Endothelial cell of umbilical vein (primary cell): Measurements from ENCODE around the gene WDR37. TPM values are rescaled to one million over a fixed set of nuclear protein-coding genes. Genes with fewer than 3 reads are reported as not detected.

Experiments
- BruUV-seq: library from RNA; stranded (reverse); fragments of 400-500 nt; replicated peaks from 2 replicates; lab custom pipeline; 2021; lab: Mats Ljungman, UMichigan
- CTCF ChIA-PET: fragments of 300-600, 350-600 bp; sonication (Branson Sonifier 250); formaldehyde crosslinking; loops from one replicate; lab custom pipeline; 2021; ENCODE audit warnings: antibody characterized with exemption, inconsistent platforms; lab: Charles Lee
- POLR2A ChIA-PET: fragments of 300-600, 350-600 bp; sonication (Branson Sonifier 250); formaldehyde crosslinking; loops from one replicate; lab custom pipeline; 2021; ENCODE audit warnings: antibody characterized with exemption, inconsistent platforms; lab: Charles Lee
- DNase-seq: peaks from one replicate; pipeline ENCODE4 v3.0.0-alpha.2; 2011; ENCODE audit warnings: low read depth, low spot score
- FAIRE-seq: peaks from 2 replicates; lab custom pipeline; 2011; peaks lifted over from hg19 to GRCh38; lab: Jason Lieb, UNC
- H2AFZ ChIP-seq: 2 replicates; pipeline ENCODE4 v1.6.0; 2012; ENCODE audit warnings: low read depth, low read length, control low read depth, inconsistent platforms
- H3K27ac ChIP-seq: 2 replicates; pipeline ENCODE4 v1.5.1; 2011; ENCODE audit warnings: low read depth, mild to moderate bottlenecking, control low read depth, low read length, moderate library complexity; ENCODE audit not compliant: insufficient read depth
- H3K27me3 ChIP-seq, 2 experiments: 2 replicates each; pipeline versions ENCODE4 v1.6.0 to v1.6.1; 2011; ENCODE audit warnings: low read length in 2 of 2, mixed read lengths in 1 of 2; ENCODE audit not compliant: control insufficient read depth in 2 of 2, insufficient read depth in 2 of 2
- H3K36me3 ChIP-seq, 2 experiments: 2 replicates in 1 of 2; 3 replicates in 1 of 2; pipeline ENCODE4 v1.5.1; 2011; ENCODE audit warnings: low read length in 2 of 2, mild to moderate bottlenecking in 1 of 2, moderate library complexity in 1 of 2; ENCODE audit not compliant: control insufficient read depth in 2 of 2, insufficient read depth in 2 of 2; ENCODE audit errors: extremely low read depth in 1 of 2
- H3K4me1 ChIP-seq: 3 replicates; pipeline ENCODE4 v1.5.1; 2011; ENCODE audit warnings: mild to moderate bottlenecking, low read length; ENCODE audit not compliant: control insufficient read depth, insufficient read depth; ENCODE audit errors: extremely low read depth
- H3K4me2 ChIP-seq: 2 replicates; pipeline ENCODE4 v1.6.1; 2011; ENCODE audit warnings: low read length, control low read depth, mixed read lengths; ENCODE audit not compliant: insufficient read depth
- H3K4me3 ChIP-seq, 3 experiments: fragments of 200-600 bp in 1 of 3; sonication (generic), shearing (Covaris generic) in 1 of 3; replicated peaks in 1 of 3; 2 replicates each; pipeline ENCODE4 v1.5.1; 2011 to 2016; ENCODE audit warnings: control low read depth in 3 of 3, low read length in 3 of 3, mild to moderate bottlenecking in 2 of 3, inconsistent platforms in 1 of 3, low read depth in 1 of 3, moderate library complexity in 1 of 3; ENCODE audit not compliant: insufficient read depth in 1 of 3
- H3K79me2 ChIP-seq: 2 replicates; pipeline ENCODE4 v1.6.0; 2012; ENCODE audit warnings: low read length, inconsistent platforms; ENCODE audit not compliant: control insufficient read depth, insufficient read depth
- H3K9ac ChIP-seq: replicated peaks from 2 replicates; pipeline ENCODE3; 2011; ENCODE audit warnings: low read length, control low read depth; ENCODE audit not compliant: insufficient read depth; ENCODE audit errors: extremely low read depth
- H3K9me1 ChIP-seq: replicated peaks from 3 replicates; pipeline ENCODE4 v1.6.0; 2011; ENCODE audit warnings: mild to moderate bottlenecking, low read length; ENCODE audit not compliant: control insufficient read depth, insufficient read depth; ENCODE audit errors: extremely low read depth
- H3K9me3 ChIP-seq: replicated peaks from 2 replicates; pipeline ENCODE4 v1.5.1; 2012; ENCODE audit warnings: low read length, inconsistent platforms; ENCODE audit not compliant: control insufficient read depth, insufficient read depth
- H4K20me1 ChIP-seq: replicated peaks from 2 replicates; pipeline ENCODE3; 2011; ENCODE audit warnings: mild to moderate bottlenecking, low read length; ENCODE audit not compliant: control insufficient read depth, insufficient read depth; ENCODE audit errors: extremely low read depth
- EZH2 ChIP-seq: IDR thresholded peaks from 2 replicates; pipeline ENCODE4 v1.6.1; 2012; ENCODE audit warnings: borderline replicate concordance, low read depth, mild to moderate bottlenecking, moderate library complexity, low read length, inconsistent platforms; ENCODE audit not compliant: severe bottlenecking
- FOS ChIP-seq: IDR thresholded peaks from 2 replicates; pipeline ENCODE4 v1.6.1; 2011; ENCODE audit warnings: mild to moderate bottlenecking, low read length, moderate library complexity, borderline replicate concordance; ENCODE audit not compliant: insufficient read depth
- GATA2 ChIP-seq: IDR thresholded peaks from 2 replicates; pipeline ENCODE4 v1.7.0; 2011; ENCODE audit warnings: low read depth, mild to moderate bottlenecking, moderate library complexity, mixed read lengths, low read length; ENCODE audit not compliant: insufficient read length, insufficient read depth
- JUN ChIP-seq: IDR thresholded peaks from 2 replicates; pipeline ENCODE4 v1.6.1; 2011; ENCODE audit warnings: borderline replicate concordance, low read depth; ENCODE audit not compliant: insufficient read length, insufficient read depth
- MYC ChIP-seq: IDR thresholded peaks from one replicate; pipeline ENCODE4 v1.6.1; 2011; ENCODE audit warnings: mild to moderate bottlenecking, low read depth, low read length
- POLR2A ChIP-seq: IDR thresholded peaks from 2 replicates; pipeline ENCODE4 v1.6.1; 2012; ENCODE audit warnings: low read depth, mild to moderate bottlenecking, control low read depth, low read length
- POLR2AphosphoS5 ChIP-seq: IDR thresholded peaks from 2 replicates; pipeline ENCODE4 v1.6.1; 2012; ENCODE audit warnings: low read depth, mild to moderate bottlenecking, control low read depth, low read length, moderate library complexity; ENCODE audit not compliant: insufficient read depth
- dilution Hi-C: fragments of 300-500 bp; cut with MboI; formaldehyde crosslinking; loops from one replicate; pipeline ENCODE4 v1.15.0; 2019; ENCODE audit warnings: low sequenced_read_pairs; ENCODE audit not compliant: extremely low pct_ligation_motif_present
- intact Hi-C: fragments of 100-400 bp; cut with micrococcal nuclease; formaldehyde crosslinking; loops from one replicate; pipeline ENCODE4 v1.10.0; 2022
- polyA plus RNA-seq, 4 experiments: library from polyadenylated mRNA; depleted of rRNA in 3 of 4; stranded (reverse) in 3 of 4; unstranded in 1 of 4; fragments of >200 nt; gene quantifications; 2 replicates each; pipeline versions ENCODE4 v1.2.1 to v1.2.3, GENCODE V29; 2011 to 2012; ENCODE audit warnings: missing spikeins in 1 of 4
- total RNA-seq: library from RNA; stranded (reverse); gene quantifications from 2 replicates; pipeline ENCODE4 v1.2.3, GENCODE V29; 2021
- TF ChIP-seq, protein P1 (sequence below): IDR thresholded peaks from 2 replicates; pipeline ENCODE4 v1.6.1; 2011; ENCODE audit not compliant: insufficient read depth, insufficient read length
- TF ChIP-seq, protein P2 (sequence below), 2 donors: IDR thresholded peaks; 1 replicate in 1 of 2; 2 replicates in 1 of 2; pipeline ENCODE4 v1.5.1; 2011; ENCODE audit warnings: low read length in 2 of 2, mild to moderate bottlenecking in 2 of 2, moderate library complexity in 2 of 2, control low read depth in 1 of 2, inconsistent platforms in 1 of 2, low read depth in 1 of 2; ENCODE audit not compliant: insufficient read depth in 1 of 2; ENCODE audit errors: extremely low read depth in 1 of 2

The WDR37 gene
- total and polyA plus RNA-seq, 2 donors (not counting 3 experiments of a cell fraction or from before 2014, with no cell fraction given): 21.7 to 25.5 TPM

DNA sequence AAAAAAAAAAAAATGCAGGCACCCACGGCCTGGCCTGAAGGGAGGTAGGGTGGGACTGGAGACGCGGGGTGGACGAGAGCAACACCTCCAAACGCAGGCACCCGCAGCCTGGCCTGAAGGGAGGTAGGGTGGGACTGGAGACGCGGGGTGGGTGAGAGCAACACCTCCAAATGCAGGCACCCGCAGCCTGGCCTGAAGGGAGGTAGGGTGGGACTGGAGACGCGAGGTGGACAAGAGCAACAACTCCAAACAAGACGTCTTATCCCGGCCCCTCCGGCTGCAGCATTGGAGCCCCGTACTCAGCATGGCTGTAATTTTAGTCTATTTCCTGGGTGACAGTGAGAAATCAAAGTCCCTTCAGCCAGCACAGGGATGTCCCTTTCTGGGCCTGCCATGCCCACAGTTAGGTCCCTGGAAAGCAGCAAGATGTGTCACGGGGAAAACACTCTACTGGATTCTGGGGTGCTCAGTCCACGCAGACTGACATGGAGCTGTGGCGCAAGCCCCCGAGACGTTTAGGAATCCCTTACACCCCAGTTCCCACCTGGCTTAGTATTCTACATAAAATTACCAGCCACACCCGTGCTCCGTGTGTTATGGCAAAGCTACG, 119.9 kb downstream of the WDR37 start:
- TF ChIP-seq FOS: no peak
- TF ChIP-seq JUN: no peak
- TF ChIP-seq POLR2A: no peak
- TF ChIP-seq, protein P1, sequence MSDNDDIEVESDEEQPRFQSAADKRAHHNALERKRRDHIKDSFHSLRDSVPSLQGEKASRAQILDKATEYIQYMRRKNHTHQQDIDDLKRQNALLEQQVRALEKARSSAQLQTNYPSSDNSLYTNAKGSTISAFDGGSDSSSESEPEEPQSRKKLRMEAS: no peak
- TF ChIP-seq POLR2AphosphoS5: no peak
- TF ChIP-seq, protein P2, sequence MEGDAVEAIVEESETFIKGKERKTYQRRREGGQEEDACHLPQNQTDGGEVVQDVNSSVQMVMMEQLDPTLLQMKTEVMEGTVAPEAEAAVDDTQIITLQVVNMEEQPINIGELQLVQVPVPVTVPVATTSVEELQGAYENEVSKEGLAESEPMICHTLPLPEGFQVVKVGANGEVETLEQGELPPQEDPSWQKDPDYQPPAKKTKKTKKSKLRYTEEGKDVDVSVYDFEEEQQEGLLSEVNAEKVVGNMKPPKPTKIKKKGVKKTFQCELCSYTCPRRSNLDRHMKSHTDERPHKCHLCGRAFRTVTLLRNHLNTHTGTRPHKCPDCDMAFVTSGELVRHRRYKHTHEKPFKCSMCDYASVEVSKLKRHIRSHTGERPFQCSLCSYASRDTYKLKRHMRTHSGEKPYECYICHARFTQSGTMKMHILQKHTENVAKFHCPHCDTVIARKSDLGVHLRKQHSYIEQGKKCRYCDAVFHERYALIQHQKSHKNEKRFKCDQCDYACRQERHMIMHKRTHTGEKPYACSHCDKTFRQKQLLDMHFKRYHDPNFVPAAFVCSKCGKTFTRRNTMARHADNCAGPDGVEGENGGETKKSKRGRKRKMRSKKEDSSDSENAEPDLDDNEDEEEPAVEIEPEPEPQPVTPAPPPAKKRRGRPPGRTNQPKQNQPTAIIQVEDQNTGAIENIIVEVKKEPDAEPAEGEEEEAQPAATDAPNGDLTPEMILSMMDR (IDR thresholded peaks at IDR 0.05; ENCODE audit: extremely low read depth in 1 of 2, insufficient read depth in 1 of 2, low read depth in 1 of 2, low read length in 2 of 2): no peak
- no peak for TF ChIP-seq MYC
- TF ChIP-seq EZH2: no peak
- no peak for TF ChIP-seq GATA2
- no peaks in the 10 kb centered on the region for H3K4me1 ChIP-seq
- dilution Hi-C loops: no loop called here
- intact Hi-C loops: no loop called here
- H3K27ac ChIP-seq: no peak overlapping the region
- no peaks in the 10 kb centered on the region for H3K36me3 ChIP-seq
- no peaks in the 10 kb centered on the region for H3K79me2 ChIP-seq
- H3K4me2 ChIP-seq: no peak overlapping the region
- FAIRE-seq: no peak
- H3K4me3 ChIP-seq: no peak overlapping the region
- no TSS peak for BruUV-seq
- no peaks in the 10 kb centered on the region for H3K27me3 ChIP-seq
- H3K9me1 ChIP-seq: no peaks in the 10 kb centered on the region
- POLR2A ChIA-PET: no interaction called here
- CTCF ChIA-PET: no interaction called here
- H2AFZ ChIP-seq: no peak overlapping the region
- no peaks in the 10 kb centered on the region for H4K20me1 ChIP-seq
- H3K9me3 ChIP-seq: no peaks in the 10 kb centered on the region
- no peak overlapping the region for H3K9ac ChIP-seq
- no peak for DNase-seq
